ENCODE measurements around the gene C11orf16.
"Not testable (repeated sequence)": the region's sequence is repeated elsewhere in the genome, so short reads cannot be mapped to it uniquely, and the experiment has no call there.

Gene C11orf16

DNA sequence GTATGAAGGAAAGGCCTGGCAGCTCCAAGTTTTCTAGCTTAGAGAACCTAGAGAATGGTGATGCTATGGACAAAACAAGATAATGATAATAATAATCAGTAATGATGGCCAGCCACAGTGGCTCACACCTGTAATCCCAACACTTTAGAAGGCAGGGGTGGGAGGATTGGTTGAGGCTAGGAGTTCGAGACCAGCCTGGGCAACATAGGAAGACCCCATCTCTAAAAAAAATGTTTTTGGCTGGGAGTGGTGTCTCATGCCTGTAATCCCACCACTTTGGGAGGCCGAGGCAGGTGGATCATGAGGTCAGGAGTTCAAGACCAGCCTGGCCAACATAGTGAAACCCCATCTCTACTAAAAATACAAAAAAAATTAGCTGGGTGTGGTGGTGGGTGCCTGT lies 3.0 kb upstream of the C11orf16 start:
- not testable (repeated sequence) for DNase-seq (ENCODE audit: low spot score)

DNA sequence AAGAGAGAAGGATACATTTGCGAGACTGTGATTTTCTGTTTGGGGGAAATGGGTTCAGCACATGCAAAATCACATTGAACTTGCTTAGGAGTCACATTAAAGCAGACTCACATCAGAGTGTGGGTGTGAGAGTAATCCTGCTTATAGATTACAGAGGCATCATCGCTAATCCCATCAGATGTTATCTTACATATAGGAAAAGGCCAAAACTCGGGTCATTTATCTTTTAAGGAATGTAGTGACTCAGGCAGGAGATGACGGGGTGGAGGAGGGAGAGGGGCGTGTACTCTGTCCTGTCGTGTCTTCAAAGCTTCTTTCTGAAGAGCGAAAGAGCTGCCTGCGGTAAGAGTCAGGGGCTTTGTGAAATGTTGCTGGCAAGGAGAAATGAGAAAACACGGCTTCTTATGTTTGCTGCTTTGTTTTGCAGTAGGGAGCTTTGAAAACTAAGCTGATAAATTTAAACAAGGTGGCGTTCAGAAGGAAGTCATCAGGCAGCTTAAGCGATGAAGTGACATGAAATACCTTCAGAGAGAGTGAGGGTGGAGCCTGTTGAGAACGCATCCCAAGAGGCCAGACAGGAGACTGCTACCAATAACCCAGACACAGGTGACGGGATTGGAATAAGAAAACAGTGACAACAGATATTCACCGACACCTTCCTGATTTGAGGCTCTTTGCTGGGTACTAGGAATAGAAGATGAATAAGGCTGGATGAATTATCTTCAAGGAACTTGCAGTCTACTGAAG lies 2.2 kb upstream of the C11orf16 start:
- no peak for DNase-seq (ENCODE audit: low spot score)

GRCh38 chr11:8933931-8934330 lies 1.2 kb upstream of the C11orf16 start:
- no peak for DNase-seq (ENCODE audit: low spot score)

DNA sequence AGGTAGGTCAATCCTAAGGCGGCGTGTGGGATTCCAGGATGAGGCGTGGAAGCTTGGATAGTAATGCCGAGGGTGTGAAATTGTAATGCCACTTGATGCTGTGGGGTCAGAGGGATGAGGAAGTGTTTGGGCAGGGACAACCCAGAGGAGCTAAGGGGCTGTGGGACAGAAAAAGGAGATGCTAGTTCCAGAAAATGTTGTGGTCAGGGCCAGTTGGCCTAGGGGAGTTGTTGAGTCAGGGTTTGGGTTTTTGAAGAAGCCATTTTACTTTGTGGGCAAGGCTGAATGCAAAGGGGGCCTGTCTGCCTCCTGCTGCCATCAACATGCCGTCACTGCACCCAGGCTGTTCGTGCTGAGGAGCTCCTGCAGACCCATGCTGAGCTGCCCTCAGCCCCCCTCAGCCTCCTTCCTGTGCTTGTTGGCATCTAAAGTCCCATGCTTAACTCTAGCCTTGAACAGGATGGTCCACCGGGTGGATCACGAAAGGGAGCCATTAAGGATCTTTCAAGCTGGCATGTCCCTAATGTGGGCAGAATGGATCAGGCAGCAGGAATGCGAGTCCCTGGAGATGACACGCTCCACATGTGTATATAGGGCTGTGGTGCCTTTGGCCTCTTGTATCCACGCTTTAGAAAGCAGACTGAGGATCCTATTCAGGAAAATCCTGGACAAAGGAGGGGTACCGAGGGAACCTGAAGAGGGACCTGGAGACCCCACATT lies 2.1 kb downstream of the C11orf16 start:
- no peak for DNase-seq (ENCODE audit: low spot score)

- no peak for DNase-seq (ENCODE audit: low spot score)
Observed at GRCh38 chr11:8928981-8929615, 3.6 kb downstream of the C11orf16 start.

DNA sequence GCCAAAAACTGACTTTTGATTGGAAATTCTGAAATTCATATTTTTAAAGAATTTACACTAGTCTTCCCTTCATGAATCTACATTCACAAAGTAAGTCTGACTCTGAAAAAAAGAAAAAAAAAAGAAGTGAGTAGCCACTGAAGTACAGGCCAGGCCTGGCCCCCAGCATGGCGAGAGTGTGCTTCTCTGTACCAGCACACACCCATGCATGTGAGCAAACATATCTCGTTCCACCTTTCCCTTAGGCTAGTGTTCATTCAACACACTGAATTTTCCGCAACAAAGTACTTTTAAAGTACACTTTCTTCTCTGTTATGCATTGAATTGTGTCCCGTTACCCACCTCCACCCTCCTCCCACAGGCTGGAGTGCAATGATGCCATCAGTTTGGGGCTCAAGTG lies 4.5 kb downstream of the C11orf16 start:
- no peak for DNase-seq (ENCODE audit: low spot score)

- no peak for DNase-seq (ENCODE audit: low spot score)
Observed at GRCh38 chr11:8927233-8927632, 5.5 kb downstream of the C11orf16 start.

GRCh38 chr11:8926236-8926635 lies 6.5 kb downstream of the C11orf16 start:
- no peak for DNase-seq (ENCODE audit: low spot score)

- no peak for DNase-seq (ENCODE audit: low spot score)
Observed at GRCh38 chr11:8925711-8926110, 7.0 kb downstream of the C11orf16 start.

- no peak for DNase-seq (ENCODE audit: low spot score)
Observed at GRCh38 chr11:8922691-8923090, 10.1 kb downstream of the C11orf16 start.

GRCh38 chr11:8917157-8917825 lies 15.5 kb downstream of the C11orf16 start:
- DNase-seq (ENCODE audit: low spot score) = peak; percentile 66

- DNase-seq (ENCODE audit: low spot score) = no peak
Observed at GRCh38 chr11:8914661-8915018, 18.1 kb downstream of the C11orf16 start.

DNA sequence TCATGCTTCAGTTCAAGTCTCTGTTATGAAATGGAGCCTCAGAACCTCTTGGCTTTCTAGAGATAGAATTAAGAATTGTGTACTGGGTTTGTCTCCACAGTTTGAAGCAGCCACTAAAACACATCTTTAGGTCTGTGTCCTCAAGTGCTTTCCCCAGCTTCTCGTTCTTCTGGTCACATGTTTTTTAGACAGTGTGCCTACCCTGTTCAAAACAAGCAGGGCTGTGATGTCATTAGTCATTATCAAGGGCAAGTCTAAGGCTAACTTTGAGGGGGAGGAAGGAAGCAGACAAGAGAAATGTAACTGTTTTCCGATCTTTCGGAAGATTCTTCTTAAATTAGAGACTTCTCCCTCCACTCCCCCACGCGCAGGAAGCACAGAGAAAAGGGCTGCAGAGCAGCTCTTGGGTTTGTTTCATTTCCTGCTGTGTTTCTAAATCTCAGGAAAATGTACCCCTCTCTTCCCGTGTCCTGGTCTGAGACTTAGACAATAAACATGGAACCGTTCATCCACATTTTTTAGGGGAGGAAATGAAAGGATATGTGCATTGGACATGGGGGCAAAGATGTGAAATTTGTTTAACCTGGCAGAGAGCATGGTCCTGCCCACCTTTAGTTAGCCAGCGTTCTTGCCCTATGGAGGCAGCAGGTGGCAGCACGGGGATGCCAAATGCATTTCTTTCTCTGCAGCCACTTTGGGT lies 18.6 kb downstream of the C11orf16 start:
- DNase-seq (ENCODE audit: low spot score) = peak; percentile 54

DNA sequence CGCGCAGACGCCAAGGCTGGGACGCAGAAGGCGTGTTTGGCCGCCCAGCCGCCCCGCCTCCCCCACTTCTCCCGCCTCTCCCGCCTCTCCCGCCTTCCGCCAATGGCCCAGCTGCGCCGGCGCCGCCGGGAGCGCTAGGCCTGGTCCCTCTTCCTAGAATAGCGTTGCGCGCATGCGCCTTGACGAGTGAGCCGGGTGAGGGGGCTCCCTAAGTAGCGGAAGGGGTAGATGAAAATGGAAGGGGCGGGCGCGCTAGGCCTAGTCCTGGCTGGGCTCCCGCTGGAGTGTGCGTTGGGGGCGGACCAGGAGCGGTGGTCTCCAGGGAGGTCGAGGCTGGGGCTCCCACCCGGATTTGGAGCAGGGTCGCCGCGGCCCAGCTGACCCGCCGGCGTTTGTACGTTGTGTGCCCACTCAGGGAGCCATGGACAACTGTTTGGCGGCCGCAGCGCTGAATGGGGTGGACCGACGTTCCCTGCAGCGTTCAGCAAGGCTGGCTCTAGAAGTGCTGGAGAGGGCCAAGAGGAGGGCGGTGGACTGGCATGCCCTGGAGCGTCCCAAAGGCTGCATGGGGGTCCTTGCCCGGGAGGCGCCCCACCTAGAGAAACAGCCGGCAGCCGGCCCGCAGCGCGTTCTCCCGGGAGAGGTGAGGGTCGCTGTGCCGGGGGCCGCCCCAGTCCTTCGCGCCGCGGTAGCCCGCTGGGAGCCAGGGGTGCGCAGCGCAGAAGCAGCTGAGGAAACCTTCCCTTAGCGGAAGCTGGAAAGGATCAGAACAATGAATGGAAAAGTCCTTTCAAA lies 21.5 kb downstream of the C11orf16 start, which contains the start of gene AKIP1:
Gene AKIP1, plus strand, starts transcription at position 161 of the 795 bp plus-strand sequence. Its CDS starts 261 bp downstream, at position 422.
- peak; percentile 96 for DNase-seq (ENCODE audit: low spot score)

DNA sequence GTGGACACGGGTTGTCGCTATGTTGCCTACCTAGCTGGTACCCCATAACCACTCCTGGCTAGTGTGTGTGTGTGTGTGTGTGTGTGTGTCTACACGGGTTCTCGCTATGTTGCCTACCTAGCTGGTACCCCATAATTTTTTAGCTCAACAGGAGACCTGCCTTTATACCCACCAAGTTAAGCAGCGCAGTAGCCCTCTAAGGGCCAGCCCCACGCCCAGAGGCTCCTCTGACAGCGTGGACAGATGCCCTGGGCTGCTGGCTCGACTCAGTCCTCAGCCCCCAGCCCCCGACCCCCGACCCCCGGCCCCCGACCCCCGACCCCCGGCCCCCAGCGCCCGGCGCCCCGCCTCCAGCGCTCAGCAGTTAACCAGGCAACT lies 22.1 kb downstream of the C11orf16 start:
- no peak for DNase-seq (ENCODE audit: low spot score)

DNA sequence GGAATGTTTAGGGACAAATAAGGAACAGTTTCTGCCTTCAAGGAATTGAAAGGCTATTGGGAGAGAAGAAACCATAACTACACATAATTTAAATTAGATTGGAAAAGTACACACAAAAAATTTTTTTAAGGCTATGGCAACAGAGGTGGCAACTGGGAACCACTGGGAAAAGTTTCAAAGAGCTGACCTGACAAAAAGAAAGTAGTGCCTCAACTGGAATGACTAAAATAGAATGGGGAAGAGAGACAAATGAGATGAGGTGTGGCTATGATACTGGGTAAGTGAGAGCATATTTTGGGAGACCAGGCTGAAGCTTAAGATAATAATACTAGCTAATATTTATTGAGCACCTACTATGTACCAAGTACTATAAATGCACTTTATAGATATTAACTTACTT lies 24.6 kb downstream of the C11orf16 start:
- no peak for DNase-seq (ENCODE audit: low spot score)

DNA sequence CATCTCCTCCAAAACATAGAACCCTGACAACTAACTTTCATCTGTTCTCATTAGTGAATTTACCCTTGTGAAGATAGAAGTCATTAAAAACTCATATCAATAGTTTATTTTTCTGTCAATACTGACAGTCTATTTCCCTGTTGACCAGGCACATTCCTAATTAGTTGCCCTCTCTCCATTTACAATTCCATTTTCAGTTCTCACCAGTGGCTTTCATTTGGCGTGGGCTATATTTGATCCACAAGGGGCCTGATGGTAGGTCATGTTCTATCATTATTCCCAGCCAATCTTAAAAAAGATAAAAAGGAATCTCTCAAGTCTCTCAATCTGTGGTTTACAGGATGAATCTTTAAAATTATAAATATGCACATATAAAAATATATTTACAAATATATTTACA lies 25.6 kb downstream of the C11orf16 start:
- no peak for DNase-seq (ENCODE audit: low spot score)

DNA sequence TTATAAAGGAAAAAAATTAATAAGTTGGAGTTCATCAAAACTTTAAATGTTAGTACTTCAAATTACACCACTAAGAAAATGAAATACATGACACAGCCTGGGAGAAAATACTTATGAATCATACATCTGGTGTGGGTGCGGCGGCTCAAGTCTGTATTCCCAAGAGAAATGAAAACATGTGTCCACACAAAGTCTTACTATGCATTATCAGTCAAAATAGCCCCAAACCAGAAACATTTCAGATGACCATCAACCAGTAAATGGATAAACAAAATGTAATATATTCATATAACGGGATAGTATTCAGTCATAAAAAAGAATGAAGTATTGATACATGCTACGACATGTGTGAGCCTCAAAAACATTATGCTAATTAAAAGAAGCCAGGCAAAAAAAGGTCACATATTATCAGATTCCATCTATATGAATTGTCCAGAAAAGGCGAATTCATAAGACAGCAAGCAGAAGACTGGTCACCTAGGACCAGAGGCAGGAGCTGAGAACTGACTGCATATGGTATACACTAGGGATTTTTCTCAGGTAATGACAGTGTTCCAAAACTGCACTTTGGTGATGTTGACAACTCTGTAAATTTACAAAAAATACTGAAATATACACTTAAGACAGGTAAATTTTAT lies 27.1 kb downstream of the C11orf16 start:
- no peak for DNase-seq (ENCODE audit: low spot score)

- no peak for DNase-seq (ENCODE audit: low spot score)
Observed at GRCh38 chr11:8899119-8899753, 33.5 kb downstream of the C11orf16 start.

DNA sequence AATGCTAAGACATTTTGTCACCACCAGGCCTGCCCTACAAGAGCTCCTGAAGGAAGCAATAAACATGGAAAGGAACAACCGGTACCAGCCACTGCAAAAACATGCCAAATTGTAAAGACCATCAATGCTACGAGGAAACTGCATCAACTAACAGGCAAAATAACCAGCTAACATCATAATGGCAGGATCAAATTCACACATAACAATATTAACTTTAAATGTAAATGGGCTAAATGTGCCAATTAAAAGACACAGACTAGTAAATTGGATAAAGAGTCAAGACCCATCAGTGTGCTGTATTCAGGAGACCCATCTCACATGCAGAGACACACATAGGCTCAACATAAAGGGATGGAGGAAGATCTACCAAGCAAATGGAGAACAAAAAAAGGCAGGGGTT lies 41.6 kb downstream of the C11orf16 start:
- DNase-seq (ENCODE audit: low spot score) = not testable (repeated sequence)

Data from iPS-NIHi11 (cell line).